BJ (cell line): Measurements from ENCODE around the gene PDE10A. TPM values are rescaled to one million over a fixed set of nuclear protein-coding genes. Genes with fewer than 3 reads are reported as not detected.

ENCODE experiments used
- CTCF ChIA-PET: fragments of 350-600 bp; formaldehyde crosslinking; extraction: SDS; loops from one replicate; lab custom pipeline; 2021; ENCODE audit warnings: antibody characterized with exemption, inconsistent platforms; lab: Yijun Ruan, JAX
- POLR2A ChIA-PET: fragments of 300-600 bp; sonication (Branson Sonifier 250); formaldehyde crosslinking; extraction: SDS; loops from one replicate; lab custom pipeline; 2021; ENCODE audit warnings: antibody characterized with exemption; lab: Charles Lee
- DNase-seq: peaks from one replicate; pipeline ENCODE4 v3.0.0-alpha.2; 2011; ENCODE audit warnings: low read depth
- H3K27me3 ChIP-seq: 2 replicates; pipeline ENCODE4 v1.6.0; 2011; ENCODE audit warnings: low read length; ENCODE audit not compliant: control insufficient read depth, insufficient read depth
- H3K36me3 ChIP-seq: 2 replicates; pipeline ENCODE4 v1.5.1; 2011; ENCODE audit warnings: low read length; ENCODE audit not compliant: control insufficient read depth, insufficient read depth
- H3K4me3 ChIP-seq: 2 replicates; pipeline ENCODE4 v1.5.1; 2011; ENCODE audit warnings: low read depth, mild to moderate bottlenecking, control low read depth, low read length
- CTCF ChIP-seq: IDR thresholded peaks from 2 replicates; pipeline ENCODE4 v1.5.1; 2011; ENCODE audit warnings: low read depth, mild to moderate bottlenecking, control low read depth, inconsistent platforms, low read length, moderate library complexity; ENCODE audit not compliant: insufficient read depth
- polyA plus RNA-seq: library from polyadenylated mRNA; depleted of rRNA; stranded (reverse); fragments of >200 nt; gene quantifications from 2 replicates; pipeline ENCODE4 v1.2.3, GENCODE V29; 2011

Gene PDE10A
- polyA plus RNA-seq, 1 experiment, result 0.36 TPM

GRCh38 chr6:165484178-165484889, 178.7 kb downstream of the PDE10A start:
- TF ChIP-seq CTCF, result no peak
- ChIA-PET CTCF (no interaction called here), POLR2A (no interaction called here)

GRCh38 chr6:165481921-165482320, 181.1 kb downstream of the PDE10A start:
- no peak for TF ChIP-seq CTCF
- Histone ChIP-seq H3K36me3 (no peaks in the 10 kb centered on the region), H3K4me3 (no peak overlapping the region), H3K27me3 (no peaks in the 10 kb centered on the region)
- POLR2A ChIA-PET, result no interaction called here
- DNase-seq, result no peak
- CTCF ChIA-PET, result no interaction called here

More at GRCh38 chr6:165484178-165484889, 178.7 kb downstream of the PDE10A start:
- Histone ChIP-seq H3K36me3 (no peaks in the 10 kb centered on the region), H3K4me3 (no peak overlapping the region), H3K27me3 (no peaks in the 10 kb centered on the region)
- no peak for DNase-seq

GRCh38 chr6:165480916-165481315, 182.1 kb downstream of the PDE10A start:
- no peak for TF ChIP-seq CTCF
- no peaks in the 10 kb centered on the region for H3K27me3 ChIP-seq
- ChIA-PET POLR2A (no interaction called here), CTCF (no interaction called here)
- H3K36me3 ChIP-seq, result no peaks in the 10 kb centered on the region
- H3K4me3 ChIP-seq, result no peak overlapping the region
- DNase-seq, result no peak

- Histone ChIP-seq H3K27me3 (no peaks in the 10 kb centered on the region), H3K4me3 (no peak overlapping the region), H3K36me3 (no peaks in the 10 kb centered on the region)
- ChIA-PET POLR2A (no interaction called here), CTCF (no interaction called here)
- DNase-seq, result no peak
- TF ChIP-seq CTCF, result no peak
Observed at GRCh38 chr6:165478581-165478980, 184.5 kb downstream of the PDE10A start.

GRCh38 chr6:165469483-165469882, 193.6 kb downstream of the PDE10A start:
- no peak for TF ChIP-seq CTCF
- Histone ChIP-seq H3K27me3 (no peaks in the 10 kb centered on the region), H3K36me3 (no peaks in the 10 kb centered on the region), H3K4me3 (no peak overlapping the region)
- POLR2A ChIA-PET, result no interaction called here
- CTCF ChIA-PET, result no interaction called here
- no peak for DNase-seq
